GM12891 (cell line): ENCODE data around the gene PLCB1.

ENCODE experiments used
- PAX5 ChIP-seq: IDR thresholded peaks from 2 replicates; pipeline ENCODE4 v1.6.1; 2011; ENCODE audit warnings: low read length, moderate library complexity, mild to moderate bottlenecking; ENCODE audit not compliant: insufficient read depth, severe bottlenecking
- POLR2A ChIP-seq: IDR thresholded peaks from 2 replicates; pipeline ENCODE4 v1.6.1; 2011; ENCODE audit warnings: low read depth, low read length, control low read depth
- POLR2AphosphoS5 ChIP-seq: IDR thresholded peaks from 2 replicates; pipeline ENCODE4 v1.6.1; 2011; ENCODE audit warnings: low read depth, low read length, control low read depth
- SPI1 ChIP-seq: IDR thresholded peaks from 2 replicates; pipeline ENCODE4 v1.6.1; 2011; ENCODE audit warnings: low read depth, low read length, control low read depth
- TAF1 ChIP-seq: IDR thresholded peaks from 2 replicates; pipeline ENCODE4 v1.6.1; 2011; ENCODE audit warnings: low read depth, low read length, control low read depth

GRCh38 chr20:8398263-8399051, 266.4 kb downstream of the PLCB1 start:
- TF ChIP-seq POLR2AphosphoS5 (no peak), SPI1 (no peak), POLR2A (no peak), TAF1 (no peak), PAX5 (no peak)
